Right lung (tissue), 5 donors: Measurements from ENCODE around the gene ZNF77. TPM values are rescaled to one million over a fixed set of nuclear protein-coding genes. Genes with fewer than 3 reads are reported as not detected.
A peak's percentile ranks its signal among the peaks of the same experiment; 100 is the strongest.
"Not testable (repeated sequence)": the region's sequence is repeated elsewhere in the genome, so short reads cannot be mapped to it uniquely, and the experiment has no call there.

Experiments
- DNase-seq, 2 donors: peaks; one replicate each; pipeline ENCODE4 v3.0.0-alpha.2; 2013
- polyA plus RNA-seq, 5 donors: library from polyadenylated mRNA; unstranded; fragments of 120-200 nt; gene quantifications; one replicate each; pipeline versions ENCODE4 v1.2.1 to v1.2.3, GENCODE V29; 2013; ENCODE audit warnings: inconsistent platforms in 1 of 5, low replicate concordance in 1 of 5; ENCODE audit not compliant: insufficient read length in 5 of 5, insufficient read depth in 1 of 5

ZNF77 gene
- polyA plus RNA-seq, 5 donors: 7.7 to 11.1 (median 8.8) TPM

- DNase-seq: no peak
These were observed 28.5 kb upstream of the ZNF77 start for GRCh38 chr19:2973229-2973628.

GRCh38 chr19:2970201-2970835 is 25.5 kb upstream of the ZNF77 start:
- DNase-seq: no peak

- peak; percentile 89 to 93 for DNase-seq
These were observed 24.3 kb upstream of the ZNF77 start for GRCh38 chr19:2969104-2969504.

- no peak for DNase-seq
These were observed 23.2 kb upstream of the ZNF77 start for GRCh38 chr19:2967972-2968371.

GRCh38 chr19:2964874-2965273 is 20.1 kb upstream of the ZNF77 start:
- DNase-seq: no peak

- DNase-seq: not testable (repeated sequence)
These were observed 18.9 kb upstream of the ZNF77 start for GRCh38 chr19:2963631-2964030.

- DNase-seq: no peak
These were observed 18.4 kb upstream of the ZNF77 start for GRCh38 chr19:2963122-2963521.

- DNase-seq: peak; percentile 73 to 83
These were observed 17.4 kb upstream of the ZNF77 start for GRCh38 chr19:2962018-2962670.

- no peak for DNase-seq
These were observed 15.3 kb upstream of the ZNF77 start for GRCh38 chr19:2960120-2960519.

- no peak for DNase-seq
These were observed 12.4 kb upstream of the ZNF77 start for GRCh38 chr19:2957160-2957559.

- DNase-seq: peak; percentile 53 to 62
These were observed 8.2 kb upstream of the ZNF77 start for GRCh38 chr19:2952953-2953481.

GRCh38 chr19:2950286-2951124 is 5.7 kb upstream of the ZNF77 start:
- DNase-seq: peak; percentile 99 to 100

GRCh38 chr19:2949939-2950285 is 5.1 kb upstream of the ZNF77 start:
- no peak for DNase-seq

- no peak for DNase-seq
These were observed 909 bp upstream of the ZNF77 start for GRCh38 chr19:2945575-2946184.

- no peak for DNase-seq
These were observed 382 bp downstream of the ZNF77 start for GRCh38 chr19:2944403-2944774.

- no peak for DNase-seq
These were observed 1.7 kb downstream of the ZNF77 start for GRCh38 chr19:2942928-2943640.

- DNase-seq: not testable (repeated sequence)
These were observed 8.9 kb downstream of the ZNF77 start for GRCh38 chr19:2935863-2936262.

GRCh38 chr19:2933490-2933910 is 11.3 kb downstream of the ZNF77 start:
- no peak for DNase-seq

- no peak for DNase-seq
These were observed 17.7 kb downstream of the ZNF77 start for GRCh38 chr19:2927032-2927430.

GRCh38 chr19:2926341-2927031 is 18.3 kb downstream of the ZNF77 start:
- no peak for DNase-seq

GRCh38 chr19:2923510-2923909 is 21.3 kb downstream of the ZNF77 start:
- no peak for DNase-seq
